Peyer's patch (tissue), 4 donors: Measurements from ENCODE around the gene DVL1. TPM values are rescaled to one million over a fixed set of nuclear protein-coding genes. Genes with fewer than 3 reads are reported as not detected.

Experiments used
- DNase-seq, 3 donors: peaks; one replicate each; pipeline ENCODE4 v3.0.0-alpha.2; 2017 to 2019
- H3K27ac ChIP-seq, 4 donors: fragments of 200-600 bp; sonication (generic); one replicate each; pipeline ENCODE4 v1.5.1; 2016 to 2019
- H3K27me3 ChIP-seq, 2 donors: fragments of 200-600 bp; sonication (generic); one replicate each; pipeline ENCODE4 v1.5.1; 2019
- H3K36me3 ChIP-seq, 3 donors: fragments of 200-600 bp; sonication (generic); one replicate each; pipeline ENCODE4 v1.5.1; 2016 to 2019
- H3K4me1 ChIP-seq, 4 donors: fragments of 200-600 bp; sonication (generic); one replicate each; pipeline ENCODE4 v1.5.1; 2016 to 2019
- H3K4me3 ChIP-seq, 4 donors: fragments of 200-600 bp; sonication (generic); 1 replicate in 3 of 4; 2 replicates in 1 of 4; pipeline ENCODE4 v1.5.1; 2016 to 2019; ENCODE audit warnings: mild to moderate bottlenecking in 1 of 4
- H3K9me3 ChIP-seq, 4 donors: fragments of 200-600 bp; sonication (generic); one replicate each; pipeline ENCODE4 v1.5.1; 2016 to 2019; ENCODE audit warnings: mild to moderate bottlenecking in 1 of 4
- POLR2A ChIP-seq, 2 donors: fragments of 450-650 bp; IDR thresholded peaks; one replicate each; pipeline ENCODE4 v1.5.1; 2017; ENCODE audit warnings: antibody characterized with exemption in 2 of 2, mild to moderate bottlenecking in 2 of 2, moderate library complexity in 2 of 2
- total RNA-seq, 4 donors: library from RNA; depleted of rRNA; stranded (reverse); fragments of >200 nt; gene quantifications; one replicate each; pipeline ENCODE4 v1.1.0, GENCODE V29; 2016
- TF ChIP-seq, protein P1 (sequence below), 6 experiments: fragments of 450-650 bp in 4 of 6; fragments of 200-600 bp in 2 of 6; sonication (generic) in 1 of 6; IDR thresholded peaks; one replicate each; pipeline ENCODE4 v1.5.1; 2017 to 2019; ENCODE audit warnings: antibody characterized with exemption in 6 of 6, mild to moderate bottlenecking in 3 of 6, moderate library complexity in 1 of 6

DVL1 gene
- total RNA-seq, 4 donors from 2014 or later: 76.0 to 196 (median 164) TPM

- H3K4me1 ChIP-seq: peaks cover 0 to 11% (median 6%) of the 10 kb centered on the region in 4 donors
- no peak for DNase-seq
- H3K27me3 ChIP-seq: no peaks in the 10 kb centered on the region
- H3K36me3 ChIP-seq: peaks cover 0 to 35% (median 0%) of the 10 kb centered on the region in 3 donors
- H3K9me3 ChIP-seq: no peaks in the 10 kb centered on the region
- TF ChIP-seq, protein P1, sequence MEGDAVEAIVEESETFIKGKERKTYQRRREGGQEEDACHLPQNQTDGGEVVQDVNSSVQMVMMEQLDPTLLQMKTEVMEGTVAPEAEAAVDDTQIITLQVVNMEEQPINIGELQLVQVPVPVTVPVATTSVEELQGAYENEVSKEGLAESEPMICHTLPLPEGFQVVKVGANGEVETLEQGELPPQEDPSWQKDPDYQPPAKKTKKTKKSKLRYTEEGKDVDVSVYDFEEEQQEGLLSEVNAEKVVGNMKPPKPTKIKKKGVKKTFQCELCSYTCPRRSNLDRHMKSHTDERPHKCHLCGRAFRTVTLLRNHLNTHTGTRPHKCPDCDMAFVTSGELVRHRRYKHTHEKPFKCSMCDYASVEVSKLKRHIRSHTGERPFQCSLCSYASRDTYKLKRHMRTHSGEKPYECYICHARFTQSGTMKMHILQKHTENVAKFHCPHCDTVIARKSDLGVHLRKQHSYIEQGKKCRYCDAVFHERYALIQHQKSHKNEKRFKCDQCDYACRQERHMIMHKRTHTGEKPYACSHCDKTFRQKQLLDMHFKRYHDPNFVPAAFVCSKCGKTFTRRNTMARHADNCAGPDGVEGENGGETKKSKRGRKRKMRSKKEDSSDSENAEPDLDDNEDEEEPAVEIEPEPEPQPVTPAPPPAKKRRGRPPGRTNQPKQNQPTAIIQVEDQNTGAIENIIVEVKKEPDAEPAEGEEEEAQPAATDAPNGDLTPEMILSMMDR (IDR thresholded peaks at IDR 0.05): no peak
- no peak for TF ChIP-seq POLR2A (IDR thresholded peaks at IDR 0.05)
- H3K27ac ChIP-seq: no peak overlapping the region
- no peak overlapping the region for H3K4me3 ChIP-seq
Measured at GRCh38 chr1:1332031-1332755, 17.0 kb downstream of the DVL1 start.

- DNase-seq: peak in 2 of 3 donors; percentile 60 to 77
- H3K36me3 ChIP-seq: peaks cover 0 to 33% (median 0%) of the 10 kb centered on the region in 3 donors
- peak within 1 kb of the TSS in 3 of 4 donors; percentile 52 to 71 (median 61) for H3K27ac ChIP-seq
- H3K4me3 ChIP-seq: peak within 1 kb of the TSS in 1 of 4 donors; percentile 20
- H3K4me1 ChIP-seq: peaks cover 0 to 17% (median 7%) of the 10 kb centered on the region in 4 donors
- TF ChIP-seq POLR2A (IDR thresholded peaks at IDR 0.05): no peak
- H3K27me3 ChIP-seq: no peaks in the 10 kb centered on the region
- H3K9me3 ChIP-seq: no peaks in the 10 kb centered on the region
Measured at GRCh38 chr1:1331068-1331965, 17.9 kb downstream of the DVL1 start, which contains the start of gene TAS1R3. TSS of gene TAS1R3 (plus strand) at chr1:1331280. CDS start at chr1:1331346, 66 bp downstream.

DNA sequence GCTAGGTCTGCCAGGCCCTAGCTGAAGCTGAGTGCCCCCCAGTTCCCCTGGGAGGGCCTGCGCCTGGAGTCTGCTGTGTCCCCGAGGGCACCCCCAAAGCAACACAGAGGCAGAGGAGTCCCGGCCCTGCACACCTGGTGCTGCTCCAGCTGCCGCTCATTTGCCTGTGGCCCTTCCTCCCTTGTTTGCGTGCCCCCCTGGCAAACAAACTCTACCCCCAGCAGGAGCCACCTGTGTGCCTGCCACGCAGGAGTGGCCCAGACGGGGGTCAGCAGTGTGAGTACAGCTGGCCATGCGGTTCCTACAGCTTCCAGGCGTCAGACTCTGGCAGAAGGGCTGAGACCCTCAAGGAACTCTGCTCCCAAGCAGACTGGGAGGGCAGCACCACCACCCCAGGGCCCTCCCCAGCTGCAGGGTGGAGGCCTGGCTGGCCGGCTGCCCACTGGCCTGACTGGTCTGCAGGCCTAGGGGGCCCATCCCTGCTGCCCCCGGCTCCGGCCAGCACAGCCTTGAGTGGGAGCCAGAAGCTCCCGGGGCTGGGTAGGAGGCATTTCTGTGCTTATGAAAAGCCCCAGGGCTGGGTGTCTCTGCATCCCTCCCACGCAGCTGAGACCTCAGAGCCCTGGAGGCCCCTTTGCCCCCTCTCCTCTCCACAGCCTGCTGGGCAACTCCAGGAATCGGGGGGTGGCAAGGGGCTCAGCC lies 18.7 kb downstream of the DVL1 start:
- Histone ChIP-seq H3K4me3 (peak overlapping the region in 1 of 4 donors; percentile 20), H3K36me3 (peaks cover 0 to 29% (median 0%) of the 10 kb centered on the region in 3 donors), H3K4me1 (peaks cover 5 to 25% (median 12%) of the 10 kb centered on the region in 4 donors), H3K27me3 (no peaks in the 10 kb centered on the region), H3K9me3 (no peaks in the 10 kb centered on the region), H3K27ac (peak overlapping the region in 3 of 4 donors; percentile 52 to 71 (median 61))
- no peak for TF ChIP-seq POLR2A (IDR thresholded peaks at IDR 0.05)
- TF ChIP-seq, protein P1 (IDR thresholded peaks at IDR 0.05): no peak
- peak in 2 of 3 donors; percentile 64 to 72 for DNase-seq

DNA sequence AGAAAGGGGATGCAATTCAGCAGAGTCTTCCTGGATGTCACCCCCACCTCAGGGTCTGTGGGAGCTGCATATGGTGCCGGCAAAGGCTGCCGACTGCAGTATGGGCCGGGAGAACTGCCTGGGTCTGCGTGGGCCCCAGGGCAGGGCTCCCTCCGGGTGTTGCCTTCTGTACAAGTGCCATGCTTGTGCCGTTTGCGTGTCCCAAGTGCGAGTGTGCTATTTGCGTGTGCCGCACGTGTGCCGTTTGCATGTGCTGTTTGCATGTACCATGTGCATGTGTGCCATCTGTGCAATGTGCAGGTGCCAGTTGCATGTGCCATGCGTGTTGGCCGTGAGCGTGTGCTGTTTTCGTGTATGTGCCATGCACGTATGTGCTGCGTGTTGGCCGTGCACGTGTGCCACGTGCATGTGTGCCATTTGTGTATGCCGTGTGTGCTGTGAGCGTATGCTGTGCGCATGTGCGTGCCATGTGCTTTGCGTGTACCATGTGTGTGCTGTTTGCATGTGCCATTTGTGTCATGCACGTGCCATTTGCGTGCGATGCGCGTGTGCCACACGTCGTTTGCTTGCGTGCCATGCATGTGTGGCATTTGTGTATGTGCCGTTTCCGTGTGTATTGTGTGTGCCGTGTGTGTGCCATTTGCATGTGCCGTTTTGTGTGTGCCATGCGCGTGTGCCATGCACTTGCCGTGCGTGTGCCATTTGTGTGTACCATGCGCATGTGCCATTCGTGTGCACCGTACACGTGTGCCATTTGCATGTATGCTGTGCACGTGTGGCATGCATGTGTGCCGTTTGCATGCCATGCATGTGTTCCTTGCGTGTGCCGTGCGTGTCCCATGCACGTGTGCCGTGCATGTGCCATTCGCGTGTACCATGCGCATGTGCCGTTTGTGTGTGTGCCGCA lies 19.7 kb downstream of the DVL1 start:
- H3K9me3 ChIP-seq: no peaks in the 10 kb centered on the region
- no peak for DNase-seq
- peak overlapping the region in 1 of 4 donors; percentile 71 for H3K27ac ChIP-seq
- H3K36me3 ChIP-seq: peaks cover 0 to 26% (median 0%) of the 10 kb centered on the region in 3 donors
- no peaks in the 10 kb centered on the region for H3K27me3 ChIP-seq
- H3K4me3 ChIP-seq: no peak overlapping the region
- no peak for TF ChIP-seq POLR2A (IDR thresholded peaks at IDR 0.05)
- peaks cover 5 to 31% (median 17%) of the 10 kb centered on the region in 4 donors for H3K4me1 ChIP-seq

GRCh38 chr1:1328254-1328653 lies 21.0 kb downstream of the DVL1 start:
- Histone ChIP-seq H3K4me1 (peaks cover 5 to 35% (median 22%) of the 10 kb centered on the region in 4 donors), H3K4me3 (no peak overlapping the region), H3K36me3 (peaks cover 0 to 26% (median 0%) of the 10 kb centered on the region in 3 donors), H3K9me3 (no peaks in the 10 kb centered on the region), H3K27ac (no peak overlapping the region), H3K27me3 (no peaks in the 10 kb centered on the region)
- DNase-seq: no peak
- TF ChIP-seq, protein P1 (IDR thresholded peaks at IDR 0.05): no peak
- no peak for TF ChIP-seq POLR2A (IDR thresholded peaks at IDR 0.05)
